ENCODE measurements around the gene HAO1.

DNA sequence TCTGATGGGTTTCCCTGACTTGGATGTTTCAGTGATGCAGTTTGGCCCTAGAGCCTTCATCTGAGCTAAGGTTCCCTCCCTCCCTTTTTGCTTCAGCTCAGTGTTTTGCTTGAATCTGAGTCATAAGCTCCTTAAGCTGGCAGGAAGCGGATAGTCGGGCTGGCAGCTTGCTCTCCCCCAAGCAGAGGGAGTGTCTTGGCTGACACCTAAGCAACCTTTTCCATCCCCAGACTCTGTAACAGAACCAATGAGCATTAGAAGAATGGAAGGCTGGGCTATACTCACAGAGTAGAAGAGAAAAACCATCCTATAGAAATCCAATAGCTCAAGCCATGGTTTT is 98.3 kb downstream of the HAO1 start:
- TF ChIP-seq CTCF (IDR thresholded peaks at IDR 0.05) (no peak), POLR2A (IDR thresholded peaks at IDR 0.05) (no peak)

All from uterus (tissue), 2 donors.